ENCODE measurements around the gene OGFOD1.
A peak's percentile ranks its signal among the peaks of the same experiment; 100 is the strongest.

Gene OGFOD1

DNA sequence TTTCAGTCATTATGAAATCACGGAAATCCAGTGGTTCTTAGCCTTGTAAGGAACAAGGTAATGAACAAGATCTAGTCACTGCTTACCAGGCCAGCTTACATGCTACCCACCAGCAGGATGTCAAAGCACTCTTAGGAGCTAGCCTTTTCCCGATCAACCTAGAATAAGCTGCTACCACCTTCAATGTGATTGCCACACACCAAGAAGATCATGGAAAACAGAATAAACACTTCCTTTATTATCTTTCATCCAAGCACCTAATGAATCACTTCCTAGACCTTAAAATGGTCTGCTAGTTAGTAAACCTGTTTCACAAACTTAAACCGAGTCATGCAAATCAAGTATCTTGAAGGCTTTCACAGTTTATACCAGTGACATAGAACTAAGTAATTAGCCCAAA, 63.5 kb downstream of the OGFOD1 start:
- no peak overlapping the region for H3K4me3 ChIP-seq (ENCODE audit: low read length)
- DNase-seq (ENCODE audit: low read depth, low spot score): no peak

DNA sequence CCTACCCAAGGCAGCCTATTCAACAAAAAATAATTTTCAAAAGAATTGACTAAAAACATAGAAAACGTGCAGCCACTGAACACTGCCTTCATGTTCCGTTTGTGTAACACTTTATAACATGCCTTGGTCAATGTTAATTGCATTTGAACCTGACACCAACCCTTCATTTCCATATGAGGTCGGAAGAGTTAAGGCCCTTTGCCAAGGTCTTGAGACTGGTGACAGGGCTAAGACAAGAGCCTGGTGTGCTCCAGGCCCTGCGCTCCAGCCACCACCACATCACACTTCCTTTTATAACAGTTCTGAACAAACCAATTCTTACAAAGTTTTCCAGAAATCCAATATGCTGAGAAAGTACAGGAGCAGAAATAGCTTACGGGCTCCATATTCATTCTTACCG, 64.3 kb downstream of the OGFOD1 start:
- no peak overlapping the region for H3K4me3 ChIP-seq (ENCODE audit: low read length)
- no peak for DNase-seq (ENCODE audit: low read depth, low spot score)

DNA sequence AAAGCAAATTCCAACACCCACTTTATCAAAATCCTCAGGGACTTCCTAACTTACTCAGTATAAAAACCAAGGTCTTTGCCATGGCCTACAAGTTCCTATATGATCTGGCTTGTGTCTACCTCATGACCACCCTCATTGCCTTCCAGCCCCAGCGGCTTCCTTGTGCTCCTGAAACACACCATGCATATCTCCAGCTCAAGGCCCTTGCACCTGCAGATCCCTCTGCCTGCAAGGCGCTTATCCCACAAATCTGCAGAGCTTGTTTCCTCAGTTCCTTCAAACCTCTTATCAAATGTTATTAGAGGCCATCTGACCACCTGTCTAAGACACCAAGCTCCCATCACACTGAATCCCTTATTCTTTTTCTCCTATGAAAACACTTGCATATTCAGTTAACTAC, 65.9 kb downstream of the OGFOD1 start:
- H3K4me3 ChIP-seq (ENCODE audit: low read length): no peak overlapping the region
- DNase-seq (ENCODE audit: low read depth, low spot score): no peak

DNA sequence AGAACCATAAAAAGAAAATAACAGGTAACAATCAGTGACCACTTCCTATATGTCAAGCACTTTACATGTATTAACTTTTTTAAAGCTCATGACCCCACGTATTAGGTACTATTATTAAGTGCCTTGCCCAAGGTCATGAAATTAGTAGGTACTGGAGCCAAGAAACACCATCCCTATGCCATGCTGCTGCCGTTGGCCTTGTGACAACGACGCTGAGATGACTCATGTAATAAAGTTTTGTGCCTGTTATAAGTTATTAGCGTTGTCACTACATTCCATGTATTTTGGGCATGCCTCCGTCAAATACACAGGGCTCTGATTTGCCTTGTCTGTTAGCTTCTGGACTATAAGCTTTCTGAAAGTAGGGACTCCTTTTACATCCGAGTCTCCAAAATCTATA, 67.1 kb downstream of the OGFOD1 start:
- H3K4me3 ChIP-seq (ENCODE audit: low read length): no peak overlapping the region
- DNase-seq (ENCODE audit: low read depth, low spot score): no peak

DNA sequence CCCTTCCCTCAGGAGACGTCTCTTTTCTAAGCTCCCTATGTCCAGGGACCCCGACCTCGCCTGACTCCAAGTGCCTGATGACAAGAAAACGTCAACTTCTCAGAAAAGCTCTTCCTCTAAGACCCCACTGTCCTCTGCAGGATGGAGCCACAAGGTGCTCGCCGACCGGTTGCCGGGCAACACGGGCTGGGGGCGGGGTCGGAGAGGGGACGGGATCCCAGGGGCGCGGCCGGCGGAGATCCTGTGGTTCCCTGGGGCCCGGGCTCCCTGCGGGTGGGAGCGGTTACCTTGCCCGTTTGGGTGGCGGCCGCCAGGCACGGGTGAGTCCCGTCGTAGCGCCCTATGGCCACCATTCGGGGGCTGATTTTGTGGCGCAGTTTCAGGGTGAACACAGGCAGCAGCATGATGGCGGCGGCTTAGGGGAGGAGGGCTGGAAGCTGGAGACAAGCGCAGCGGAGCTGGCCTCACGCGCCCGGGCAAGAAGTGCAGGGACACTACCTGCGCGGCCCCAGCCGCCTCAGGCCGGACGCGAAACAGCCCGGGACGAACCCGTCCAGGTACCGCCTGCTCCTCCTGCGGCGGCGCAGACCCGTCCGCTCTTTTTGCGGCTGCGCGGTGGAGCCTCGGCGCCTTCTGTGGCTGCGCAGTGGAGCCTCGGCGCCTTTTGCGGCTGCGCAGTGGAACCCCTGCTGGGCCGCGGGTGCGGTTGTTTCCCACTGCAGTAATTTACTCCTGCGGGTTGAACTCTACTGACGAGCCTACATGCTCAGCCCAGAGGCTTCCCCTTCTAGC, 68.3 kb downstream of the OGFOD1 start, which contains the start of gene BBS2:
BBS2 (minus strand) TSS at position 566 of the 792 bp plus-strand sequence; CDS start at position 404, 162 bp downstream.
- peak within 1 kb of the TSS; percentile 74 for H3K4me3 ChIP-seq (ENCODE audit: low read length)

DNA sequence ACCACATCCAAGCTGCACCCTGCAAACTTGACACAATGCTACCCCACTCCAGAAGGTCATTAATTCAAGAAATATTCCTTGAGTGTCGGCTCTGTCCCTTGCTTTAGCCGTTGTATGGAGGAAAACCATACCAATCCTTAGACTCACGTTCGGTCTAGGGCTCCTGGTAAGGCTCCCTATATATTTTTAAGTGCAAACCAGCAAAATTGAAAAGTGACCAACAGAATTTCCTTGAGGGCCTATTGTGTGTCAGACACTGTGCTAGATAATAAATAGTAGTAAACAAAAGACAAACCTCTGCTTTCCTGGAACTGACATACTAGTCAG, 68.9 kb downstream of the OGFOD1 start:
- DNase-seq (ENCODE audit: low read depth, low spot score): no peak
- H3K4me3 ChIP-seq (ENCODE audit: low read length): peak overlapping the region; percentile 74

More for the DNA sequence above, 68.3 kb downstream of the OGFOD1 start, which contains the start of gene BBS2:
- DNase-seq (ENCODE audit: low read depth, low spot score): peak; percentile 77

DNA sequence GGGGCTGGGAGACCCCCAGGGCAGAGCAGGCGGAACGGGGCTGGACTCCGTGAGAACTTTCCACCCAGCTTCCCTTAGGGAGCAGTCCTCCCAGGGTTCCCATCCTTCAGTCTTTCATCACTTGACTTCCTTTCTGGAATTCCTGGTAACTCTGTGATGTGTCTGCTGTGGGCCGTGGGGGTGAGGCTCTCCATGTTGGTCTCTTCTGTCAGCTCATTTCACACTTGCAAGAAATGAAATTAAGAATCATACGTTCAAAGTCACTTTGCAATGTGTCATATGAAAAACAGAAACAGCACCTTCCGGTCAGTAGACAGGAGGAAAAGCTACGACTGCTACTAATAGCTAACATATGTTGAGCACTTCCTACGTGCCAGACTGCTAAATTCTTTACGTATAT, 73.9 kb downstream of the OGFOD1 start:
- H3K4me3 ChIP-seq (ENCODE audit: low read length): no peak overlapping the region
- no peak for DNase-seq (ENCODE audit: low read depth, low spot score)
